ENCODE measurements around the gene FAM131A.

Gene FAM131A

GRCh38 chr3:184341925-184342324 lies 4.5 kb downstream of the FAM131A start:
- TF ChIP-seq GATA3 (IDR thresholded peaks at IDR 0.05; ENCODE audit: low read depth, low read length) (no peak), GATA2 (IDR thresholded peaks at IDR 0.05; ENCODE audit: low read depth, low read length) (no peak)

- TF ChIP-seq GATA3 (IDR thresholded peaks at IDR 0.05; ENCODE audit: low read depth, low read length) (no peak), GATA2 (IDR thresholded peaks at IDR 0.05; ENCODE audit: low read depth, low read length) (no peak)
Measured at GRCh38 chr3:184343200-184343876, 5.9 kb downstream of the FAM131A start.

GRCh38 chr3:184344579-184345316 lies 7.3 kb downstream of the FAM131A start:
- TF ChIP-seq GATA2 (IDR thresholded peaks at IDR 0.05; ENCODE audit: low read depth, low read length), result no peak
- no peak for TF ChIP-seq GATA3 (IDR thresholded peaks at IDR 0.05; ENCODE audit: low read depth, low read length)

DNA sequence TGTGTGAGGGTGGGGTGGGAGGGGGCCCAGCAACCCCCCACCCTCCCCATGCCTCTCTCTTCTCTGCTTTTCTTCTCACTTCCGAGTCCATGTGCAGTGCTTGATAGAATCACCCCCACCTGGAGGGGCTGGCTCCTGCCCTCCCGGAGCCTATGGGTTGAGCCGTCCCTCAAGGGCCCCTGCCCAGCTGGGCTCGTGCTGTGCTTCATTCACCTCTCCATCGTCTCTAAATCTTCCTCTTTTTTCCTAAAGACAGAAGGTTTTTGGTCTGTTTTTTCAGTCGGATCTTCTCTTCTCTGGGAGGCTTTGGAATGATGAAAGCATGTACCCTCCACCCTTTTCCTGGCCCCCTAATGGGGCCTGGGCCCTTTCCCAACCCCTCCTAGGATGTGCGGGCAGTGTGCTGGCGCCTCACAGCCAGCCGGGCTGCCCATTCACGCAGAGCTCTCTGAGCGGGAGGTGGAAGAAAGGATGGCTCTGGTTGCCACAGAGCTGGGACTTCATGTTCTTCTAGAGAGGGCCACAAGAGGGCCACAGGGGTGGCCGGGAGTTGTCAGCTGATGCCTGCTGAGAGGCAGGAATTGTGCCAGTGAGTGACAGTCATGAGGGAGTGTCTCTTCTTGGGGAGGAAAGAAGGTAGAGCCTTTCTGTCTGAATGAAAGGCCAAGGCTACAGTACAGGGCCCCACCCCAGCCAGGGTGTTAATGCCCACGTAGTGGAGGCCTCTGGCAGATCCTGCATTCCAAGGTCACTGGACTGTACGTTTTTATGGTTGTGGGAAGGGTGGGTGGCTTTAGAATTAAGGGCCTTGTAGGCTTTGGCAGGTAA lies 8.1 kb downstream of the FAM131A start:
- TF ChIP-seq GATA2 (IDR thresholded peaks at IDR 0.05; ENCODE audit: low read depth, low read length), result no peak

DNA sequence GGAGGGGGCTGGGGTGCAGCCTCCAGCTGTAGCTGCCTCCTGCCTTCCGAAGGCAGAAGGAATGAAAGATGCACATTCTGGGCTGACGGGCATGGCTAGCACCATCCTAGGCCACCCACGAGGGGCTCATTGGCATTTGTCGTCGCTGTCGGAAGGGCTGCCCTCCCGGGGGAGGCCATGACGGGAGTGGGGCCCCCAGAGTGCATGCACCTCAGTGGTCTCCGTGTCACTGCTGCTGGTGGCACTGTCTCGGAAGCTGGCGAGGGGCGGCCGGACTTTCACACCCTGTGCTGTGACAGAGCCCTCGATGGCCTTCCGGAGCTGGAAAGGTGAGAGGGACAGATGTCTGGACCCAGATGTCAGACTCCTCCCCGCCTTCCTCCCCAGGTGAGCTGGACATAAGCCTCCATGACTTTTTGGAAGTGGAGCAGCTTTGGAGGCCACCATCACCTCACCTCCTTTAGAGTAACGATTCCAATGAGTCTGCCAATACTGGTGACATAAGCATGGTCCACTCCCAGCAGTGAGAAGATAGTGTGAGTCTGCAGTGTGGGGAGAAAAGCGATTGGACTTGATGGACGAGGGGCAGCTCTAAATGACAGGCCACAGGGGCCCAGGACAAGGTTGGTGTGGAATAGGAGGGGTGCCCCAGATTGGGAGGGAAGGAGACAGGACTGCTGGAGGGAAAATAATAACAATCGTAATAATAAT lies 9.2 kb downstream of the FAM131A start:
- TF ChIP-seq GATA2 (IDR thresholded peaks at IDR 0.05; ENCODE audit: low read depth, low read length), result no peak

- TF ChIP-seq GATA2 (IDR thresholded peaks at IDR 0.05; ENCODE audit: low read depth, low read length), result no peak
- TF ChIP-seq GATA3 (IDR thresholded peaks at IDR 0.05; ENCODE audit: low read depth, low read length), result no peak
Measured at GRCh38 chr3:184347321-184348056, 10.1 kb downstream of the FAM131A start.

DNA sequence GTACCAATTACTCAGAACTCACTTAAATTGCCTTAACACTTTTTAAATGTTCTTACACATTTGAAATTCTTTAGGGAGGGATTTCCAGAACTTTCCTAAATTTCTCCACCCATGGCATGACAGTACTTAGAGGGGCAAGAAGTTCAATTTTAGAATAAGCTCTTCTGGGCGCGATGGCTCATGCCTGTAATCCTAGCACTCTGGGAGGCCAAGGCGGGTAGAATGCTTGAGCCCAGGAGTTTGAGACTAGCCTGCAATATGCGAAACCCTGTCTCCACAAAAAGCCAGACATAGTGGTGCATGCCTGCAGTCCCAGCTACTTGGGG lies 10.6 kb downstream of the FAM131A start:
- no peak for TF ChIP-seq GATA2 (IDR thresholded peaks at IDR 0.05; ENCODE audit: low read depth, low read length)
- no peak for TF ChIP-seq GATA3 (IDR thresholded peaks at IDR 0.05; ENCODE audit: low read depth, low read length)

GRCh38 chr3:184349563-184350470 lies 12.4 kb downstream of the FAM131A start:
- no peak for TF ChIP-seq GATA2 (IDR thresholded peaks at IDR 0.05; ENCODE audit: low read depth, low read length)
- no peak for TF ChIP-seq GATA3 (IDR thresholded peaks at IDR 0.05; ENCODE audit: low read depth, low read length)

- no peak for TF ChIP-seq GATA2 (IDR thresholded peaks at IDR 0.05; ENCODE audit: low read depth, low read length)
- no peak for TF ChIP-seq GATA3 (IDR thresholded peaks at IDR 0.05; ENCODE audit: low read depth, low read length)
Measured at GRCh38 chr3:184350618-184351017, 13.2 kb downstream of the FAM131A start.

DNA sequence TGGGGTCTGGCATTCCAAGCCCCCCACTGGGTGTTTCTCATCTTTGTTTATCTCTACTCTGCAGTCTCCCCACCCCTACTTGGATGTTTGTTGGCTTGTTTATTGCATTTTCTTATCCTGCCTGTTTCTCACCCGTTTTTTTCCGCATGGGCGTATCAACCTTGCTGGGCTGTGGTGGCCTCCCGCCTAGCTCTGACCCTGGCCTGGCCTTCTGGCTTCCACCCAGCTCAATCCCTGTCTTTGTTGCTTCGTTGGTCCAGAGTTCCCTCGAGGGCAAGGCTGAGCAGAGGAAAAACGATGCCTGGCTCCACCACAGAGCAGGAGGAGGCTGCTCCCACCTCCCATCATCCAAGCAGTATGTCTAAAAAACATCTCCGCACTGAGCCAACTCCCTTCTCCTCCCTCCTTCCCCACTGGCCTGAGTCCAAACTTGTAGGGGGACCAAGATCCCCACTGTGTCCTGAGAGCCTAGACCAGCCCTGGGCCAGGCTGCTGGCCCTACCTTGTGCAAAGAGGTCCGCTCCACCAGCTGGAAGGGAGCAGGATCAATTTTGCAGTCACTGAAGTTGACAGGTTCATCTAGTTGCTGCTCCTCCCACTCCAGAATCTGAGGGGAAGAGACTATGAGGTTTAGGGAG lies 14.2 kb downstream of the FAM131A start:
- TF ChIP-seq GATA2 (IDR thresholded peaks at IDR 0.05; ENCODE audit: low read depth, low read length), result no peak
- no peak for TF ChIP-seq GATA3 (IDR thresholded peaks at IDR 0.05; ENCODE audit: low read depth, low read length)

DNA sequence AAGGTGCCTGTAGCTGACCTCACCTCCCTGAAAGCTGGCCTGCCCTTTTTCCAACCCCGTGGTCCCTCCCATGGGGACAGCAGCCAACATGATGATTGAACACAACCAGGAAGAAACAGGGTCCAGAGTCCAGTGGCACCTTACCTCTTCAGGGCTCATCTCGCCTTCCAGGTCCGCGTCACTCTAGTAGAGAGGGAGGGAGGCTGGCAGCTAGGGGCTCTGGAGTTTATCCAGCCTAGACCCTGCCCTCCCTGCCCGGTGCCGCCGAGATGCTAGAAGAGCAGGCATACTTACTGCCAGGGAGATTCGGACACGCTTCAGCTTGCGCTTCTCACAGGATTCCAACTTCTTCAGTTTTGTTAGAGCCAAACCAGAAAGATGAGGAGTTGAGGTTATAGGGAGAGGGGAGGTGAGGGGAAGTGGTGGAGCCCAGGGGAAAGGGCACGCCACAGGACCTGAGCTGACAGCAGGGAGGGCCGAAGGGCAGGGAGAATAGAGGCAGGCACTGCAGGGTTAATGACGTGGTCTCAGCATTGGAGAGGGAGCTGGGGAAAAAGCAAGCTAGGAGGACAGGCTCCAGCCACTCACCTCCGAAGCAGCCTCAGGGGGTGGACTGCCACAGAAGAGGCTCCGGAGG lies 14.9 kb downstream of the FAM131A start:
- TF ChIP-seq GATA3 (IDR thresholded peaks at IDR 0.05; ENCODE audit: low read depth, low read length) (no peak), GATA2 (IDR thresholded peaks at IDR 0.05; ENCODE audit: low read depth, low read length) (no peak)
